ENCODE results near the gene CCDC171.
A peak's percentile ranks its signal among the peaks of the same experiment; 100 is the strongest.

DNA sequence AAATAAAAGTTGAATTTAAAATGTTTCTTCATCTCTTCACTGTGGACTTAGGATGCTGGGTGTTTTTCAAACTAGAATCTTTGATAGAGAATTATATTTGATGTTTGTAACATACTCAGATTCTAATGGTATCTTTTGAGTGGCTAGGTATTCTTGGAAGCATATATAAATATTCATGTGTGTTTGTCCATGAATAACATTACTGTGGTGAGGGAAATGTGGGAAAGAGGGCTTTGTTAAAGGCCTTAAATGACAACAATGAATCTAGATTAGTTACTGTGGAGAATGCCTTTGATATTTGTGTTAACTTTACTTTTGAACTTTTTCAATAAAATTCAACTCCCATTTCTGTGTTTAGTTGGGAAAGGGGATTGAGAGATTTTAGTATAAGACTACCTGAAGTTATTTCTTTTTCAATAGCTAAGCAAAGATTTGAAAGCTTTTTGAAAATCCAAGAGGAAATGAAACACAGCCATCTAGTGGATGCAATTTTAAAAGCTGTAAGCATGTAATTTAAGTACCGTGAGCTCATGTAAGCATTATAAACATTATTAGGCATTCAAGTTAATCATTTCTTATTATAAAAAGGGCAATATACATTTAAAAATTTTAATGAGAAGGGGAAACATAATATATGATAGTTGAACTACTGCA, 69.6 kb downstream of the CCDC171 start:
- TF ChIP-seq, protein P1, sequence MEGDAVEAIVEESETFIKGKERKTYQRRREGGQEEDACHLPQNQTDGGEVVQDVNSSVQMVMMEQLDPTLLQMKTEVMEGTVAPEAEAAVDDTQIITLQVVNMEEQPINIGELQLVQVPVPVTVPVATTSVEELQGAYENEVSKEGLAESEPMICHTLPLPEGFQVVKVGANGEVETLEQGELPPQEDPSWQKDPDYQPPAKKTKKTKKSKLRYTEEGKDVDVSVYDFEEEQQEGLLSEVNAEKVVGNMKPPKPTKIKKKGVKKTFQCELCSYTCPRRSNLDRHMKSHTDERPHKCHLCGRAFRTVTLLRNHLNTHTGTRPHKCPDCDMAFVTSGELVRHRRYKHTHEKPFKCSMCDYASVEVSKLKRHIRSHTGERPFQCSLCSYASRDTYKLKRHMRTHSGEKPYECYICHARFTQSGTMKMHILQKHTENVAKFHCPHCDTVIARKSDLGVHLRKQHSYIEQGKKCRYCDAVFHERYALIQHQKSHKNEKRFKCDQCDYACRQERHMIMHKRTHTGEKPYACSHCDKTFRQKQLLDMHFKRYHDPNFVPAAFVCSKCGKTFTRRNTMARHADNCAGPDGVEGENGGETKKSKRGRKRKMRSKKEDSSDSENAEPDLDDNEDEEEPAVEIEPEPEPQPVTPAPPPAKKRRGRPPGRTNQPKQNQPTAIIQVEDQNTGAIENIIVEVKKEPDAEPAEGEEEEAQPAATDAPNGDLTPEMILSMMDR (IDR thresholded peaks at IDR 0.05), result peak in 1 of 6 experiments; percentile 21
- no peak for TF ChIP-seq POLR2A (IDR thresholded peaks at IDR 0.05)
